Activated T-helper 2 cell treated with anti-CD3 and anti-CD28 coated beads, Interferon-gamma antibody, Interleukin-2, Interleukin-4, amounts not matched to agents 10 μg/mL and 5 μg/mL and 100 μg/mL, durations not matched to agents 14 hours and 24 hours and 36 hours (primary cell): ENCODE results near the gene STXBP5L. TPM values are rescaled to one million over a fixed set of nuclear protein-coding genes. Genes with fewer than 3 reads are reported as not detected.
"Not testable (repeated sequence)": the region's sequence is repeated elsewhere in the genome, so short reads cannot be mapped to it uniquely, and the experiment has no call there.

Experiments
- DNase-seq: peaks from one replicate; pipeline ENCODE4 v3.0.0; 2021; ENCODE audit warnings: low spot score
- H3K27ac Mint-ChIP-seq: one replicate; pipeline ENCODE4 v1.8.0; 2021; ENCODE audit warnings: mixed read lengths
- H3K27me3 Mint-ChIP-seq: one replicate; pipeline ENCODE4 v1.8.0; 2021; ENCODE audit warnings: low read depth, mixed read lengths
- H3K36me3 Mint-ChIP-seq: one replicate; pipeline ENCODE4 v1.8.0; 2021; ENCODE audit warnings: low read depth, mixed read lengths
- H3K4me1 Mint-ChIP-seq: one replicate; pipeline ENCODE4 v1.8.0; 2021; ENCODE audit warnings: low read depth, mixed read lengths
- H3K4me3 Mint-ChIP-seq: one replicate; pipeline ENCODE4 v1.8.0; 2021; ENCODE audit warnings: low read depth, mild to moderate bottlenecking, moderate library complexity, mixed read lengths
- H3K9me3 Mint-ChIP-seq: one replicate; pipeline ENCODE4 v1.8.0; 2021; ENCODE audit warnings: mixed read lengths
- intact Hi-C: fragments of 100-400 bp; cut with micrococcal nuclease; formaldehyde crosslinking; loops from one replicate; pipeline ENCODE4 v1.15.1; 2023
- total RNA-seq: library from RNA; stranded (reverse); gene quantifications from 2 replicates; pipeline ENCODE4 v1.2.3, GENCODE V29; 2022

Gene STXBP5L
- total RNA-seq, 1 donor from 2014 or later = not detected

- no peaks in the 10 kb centered on the region for H3K9me3 Mint-ChIP-seq
- no peak overlapping the region for H3K27ac Mint-ChIP-seq
- H3K36me3 Mint-ChIP-seq = no peaks in the 10 kb centered on the region
- intact Hi-C loops = no loop called here
- no peaks in the 10 kb centered on the region for H3K4me1 Mint-ChIP-seq
- no peak for DNase-seq
- H3K27me3 Mint-ChIP-seq = no peaks in the 10 kb centered on the region
- H3K4me3 Mint-ChIP-seq = no peak overlapping the region
Measured at GRCh38 chr3:121295979-121296378, 388.0 kb downstream of the STXBP5L start.

GRCh38 chr3:121324320-121324719 is 416.3 kb downstream of the STXBP5L start:
- Mint-ChIP-seq H3K36me3 (no peaks in the 10 kb centered on the region), H3K4me3 (no peak overlapping the region), H3K9me3 (no peaks in the 10 kb centered on the region), H3K4me1 (no peaks in the 10 kb centered on the region), H3K27ac (no peak overlapping the region), H3K27me3 (no peaks in the 10 kb centered on the region)
- intact Hi-C loops = no loop called here
- DNase-seq = no peak

- no peak for DNase-seq
- H3K36me3 Mint-ChIP-seq = no peaks in the 10 kb centered on the region
- H3K9me3 Mint-ChIP-seq = no peaks in the 10 kb centered on the region
- no peaks in the 10 kb centered on the region for H3K4me1 Mint-ChIP-seq
- H3K27me3 Mint-ChIP-seq = no peaks in the 10 kb centered on the region
- no peak overlapping the region for H3K4me3 Mint-ChIP-seq
- H3K27ac Mint-ChIP-seq = no peak overlapping the region
- intact Hi-C loops = no loop called here
Measured at GRCh38 chr3:121330118-121330517, 422.1 kb downstream of the STXBP5L start.

GRCh38 chr3:121330634-121331033 is 422.6 kb downstream of the STXBP5L start:
- Mint-ChIP-seq H3K9me3 (no peaks in the 10 kb centered on the region), H3K36me3 (no peaks in the 10 kb centered on the region), H3K27ac (no peak overlapping the region), H3K27me3 (no peaks in the 10 kb centered on the region), H3K4me1 (no peaks in the 10 kb centered on the region), H3K4me3 (no peak overlapping the region)
- intact Hi-C loops = no loop called here
- DNase-seq = no peak

GRCh38 chr3:121355960-121356359 is 448.0 kb downstream of the STXBP5L start:
- H3K27me3 Mint-ChIP-seq, H3K9me3 Mint-ChIP-seq, intact Hi-C loops, H3K27ac Mint-ChIP-seq, DNase-seq, H3K4me3 Mint-ChIP-seq, H3K4me1 Mint-ChIP-seq, H3K36me3 Mint-ChIP-seq: not testable (repeated sequence)

- Mint-ChIP-seq H3K4me3 (no peak overlapping the region), H3K36me3 (no peaks in the 10 kb centered on the region), H3K9me3 (no peaks in the 10 kb centered on the region), H3K4me1 (no peaks in the 10 kb centered on the region), H3K27ac (no peak overlapping the region), H3K27me3 (no peaks in the 10 kb centered on the region)
- intact Hi-C loops = no loop called here
- DNase-seq = no peak
Measured at GRCh38 chr3:121362035-121362734, 454.2 kb downstream of the STXBP5L start.

- H3K27ac Mint-ChIP-seq, H3K4me1 Mint-ChIP-seq, H3K27me3 Mint-ChIP-seq, H3K36me3 Mint-ChIP-seq, H3K9me3 Mint-ChIP-seq, intact Hi-C loops, DNase-seq, H3K4me3 Mint-ChIP-seq: not testable (repeated sequence)
Measured at GRCh38 chr3:121388308-121388707, 480.3 kb downstream of the STXBP5L start.

- H3K36me3 Mint-ChIP-seq, H3K27me3 Mint-ChIP-seq, H3K4me1 Mint-ChIP-seq, H3K27ac Mint-ChIP-seq, DNase-seq, H3K9me3 Mint-ChIP-seq, H3K4me3 Mint-ChIP-seq, intact Hi-C loops: not testable (repeated sequence)
Measured at GRCh38 chr3:121395967-121396366, 488.0 kb downstream of the STXBP5L start.

GRCh38 chr3:121398051-121398450 is 490.0 kb downstream of the STXBP5L start:
- H3K27ac Mint-ChIP-seq, H3K27me3 Mint-ChIP-seq, H3K9me3 Mint-ChIP-seq, intact Hi-C loops, DNase-seq, H3K36me3 Mint-ChIP-seq, H3K4me3 Mint-ChIP-seq, H3K4me1 Mint-ChIP-seq: not testable (repeated sequence)

- DNase-seq = no peak
- Mint-ChIP-seq H3K36me3 (no peaks in the 10 kb centered on the region), H3K4me1 (no peaks in the 10 kb centered on the region), H3K4me3 (no peak overlapping the region), H3K27me3 (peaks cover 2% of the 10 kb centered on the region), H3K9me3 (no peaks in the 10 kb centered on the region), H3K27ac (no peak overlapping the region)
- intact Hi-C loops = no loop called here
Measured at GRCh38 chr3:121399820-121400219, 491.8 kb downstream of the STXBP5L start.

- no peak for DNase-seq
- Mint-ChIP-seq H3K27ac (no peak overlapping the region), H3K4me3 (no peak overlapping the region), H3K9me3 (no peaks in the 10 kb centered on the region), H3K27me3 (no peaks in the 10 kb centered on the region), H3K4me1 (peaks cover 4% of the 10 kb centered on the region), H3K36me3 (no peaks in the 10 kb centered on the region)
- intact Hi-C loops = no loop called here
Measured at GRCh38 chr3:121405631-121406030, 497.6 kb downstream of the STXBP5L start.

- Mint-ChIP-seq H3K4me1 (peaks cover 6% of the 10 kb centered on the region), H3K27ac (no peak overlapping the region), H3K4me3 (no peak overlapping the region), H3K36me3 (no peaks in the 10 kb centered on the region), H3K9me3 (no peaks in the 10 kb centered on the region), H3K27me3 (no peaks in the 10 kb centered on the region)
- intact Hi-C loops = no loop called here
- no peak for DNase-seq
Measured at GRCh38 chr3:121411523-121411922, 503.5 kb downstream of the STXBP5L start.

- no peak overlapping the region for H3K27ac Mint-ChIP-seq
- no peaks in the 10 kb centered on the region for H3K9me3 Mint-ChIP-seq
- intact Hi-C loops = no loop called here
- peaks cover 10% of the 10 kb centered on the region for H3K36me3 Mint-ChIP-seq
- no peaks in the 10 kb centered on the region for H3K27me3 Mint-ChIP-seq
- DNase-seq = no peak
- H3K4me3 Mint-ChIP-seq = no peak overlapping the region
- peaks cover 4% of the 10 kb centered on the region for H3K4me1 Mint-ChIP-seq
Measured at GRCh38 chr3:121414924-121415323, 506.9 kb downstream of the STXBP5L start.

GRCh38 chr3:121418182-121418581 is 510.2 kb downstream of the STXBP5L start:
- Mint-ChIP-seq H3K4me3 (no peak overlapping the region), H3K27ac (no peak overlapping the region), H3K4me1 (no peaks in the 10 kb centered on the region), H3K36me3 (peaks cover 12% of the 10 kb centered on the region), H3K9me3 (no peaks in the 10 kb centered on the region), H3K27me3 (no peaks in the 10 kb centered on the region)
- DNase-seq = no peak
- intact Hi-C loops = no loop called here
